Measurements from ENCODE around the gene KLF5. TPM values are rescaled to one million over a fixed set of nuclear protein-coding genes. Genes with fewer than 3 reads are reported as not detected.

KLF5 gene
- total RNA-seq, 1 donor from 2014 or later: 0.84 TPM

DNA sequence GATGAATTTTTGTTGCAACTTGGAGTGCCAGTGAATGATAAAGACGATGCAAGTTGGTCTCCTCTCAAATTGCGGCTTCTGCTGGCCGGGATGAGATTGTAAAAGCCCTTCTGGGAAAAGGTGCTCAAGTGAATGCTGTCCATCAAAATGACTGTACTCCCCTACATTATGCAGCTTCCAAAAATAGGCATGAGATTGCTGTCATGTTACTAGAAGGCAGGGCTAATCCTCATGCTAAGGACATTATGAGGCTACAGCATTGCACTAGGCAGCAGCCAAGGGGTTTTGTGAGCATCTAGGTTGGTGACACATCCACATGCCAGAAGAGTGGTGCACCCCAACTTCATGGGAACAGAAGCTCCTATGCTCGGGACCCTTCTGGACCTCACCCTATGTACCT, 22.2 kb upstream of the KLF5 start:
- H3K4me2 ChIP-seq: no peak overlapping the region
- H3K4me3 ChIP-seq: no peak overlapping the region
- no peaks in the 10 kb centered on the region for H3K9me3 Mint-ChIP-seq
- no peak overlapping the region for H3K4me3 Mint-ChIP-seq
- H3K79me2 ChIP-seq (ENCODE audit: low read depth): no peaks in the 10 kb centered on the region
- no peaks in the 10 kb centered on the region for H3K4me1 Mint-ChIP-seq
- no peaks in the 10 kb centered on the region for H3K9me3 ChIP-seq (ENCODE audit: low read depth)
- no peak overlapping the region for H2AFZ ChIP-seq (replicated peaks)
- H3K27ac ChIP-seq: no peak overlapping the region
- H3K27me3 Mint-ChIP-seq (ENCODE audit: insufficient read depth, low read depth): peaks cover 2% of the 10 kb centered on the region
- H3K36me3 ChIP-seq: no peaks in the 10 kb centered on the region
- H3F3A ChIP-seq (ENCODE audit: low read depth): no peaks in the 10 kb centered on the region
- H3K27ac Mint-ChIP-seq: no peak overlapping the region
- no peak overlapping the region for H3K9ac ChIP-seq
- H4K20me1 ChIP-seq (ENCODE audit: low read depth): no peaks in the 10 kb centered on the region
- no peaks in the 10 kb centered on the region for H3K27me3 ChIP-seq
- no peaks in the 10 kb centered on the region for H3K36me3 Mint-ChIP-seq
- no peak for DNase-seq (ENCODE audit: low spot score)
- peaks cover 6% of the 10 kb centered on the region for H3K4me1 ChIP-seq
- no peak for TF ChIP-seq EZH2 (IDR thresholded peaks at IDR 0.05)

DNA sequence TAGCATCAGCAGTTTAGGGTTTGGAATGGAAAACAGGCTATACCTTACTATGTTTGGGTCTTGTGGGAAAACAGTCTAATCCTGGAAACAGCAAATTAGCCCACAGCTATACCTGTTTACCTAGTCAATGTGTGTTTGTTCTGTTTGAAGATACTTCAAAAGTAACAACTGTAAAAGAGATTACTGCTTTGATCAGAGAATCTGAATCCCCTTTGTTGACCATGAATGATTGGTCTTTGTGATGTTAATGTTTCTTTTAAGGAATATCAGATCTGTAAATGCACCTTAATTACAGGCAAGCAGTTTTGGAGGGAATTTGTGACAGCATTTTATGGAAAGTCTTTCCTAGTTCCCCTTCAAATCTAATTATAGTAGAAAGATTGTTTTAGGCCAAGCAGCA, 20.7 kb upstream of the KLF5 start:
- Histone ChIP-seq H3K4me1 (peaks cover 6% of the 10 kb centered on the region), H3K9ac (no peak overlapping the region), H3K9me3 (ENCODE audit: low read depth) (no peaks in the 10 kb centered on the region), H3K27me3 (no peaks in the 10 kb centered on the region), H3K36me3 (no peaks in the 10 kb centered on the region), H2AFZ (replicated peaks) (no peak overlapping the region), H3K27ac (no peak overlapping the region), H3K79me2 (ENCODE audit: low read depth) (no peaks in the 10 kb centered on the region), H4K20me1 (ENCODE audit: low read depth) (no peaks in the 10 kb centered on the region), H3K4me3 (no peak overlapping the region), H3F3A (ENCODE audit: low read depth) (no peaks in the 10 kb centered on the region), H3K4me2 (no peak overlapping the region)
- no peak overlapping the region for H3K27ac Mint-ChIP-seq
- DNase-seq (ENCODE audit: low spot score): no peak
- no peak overlapping the region for H3K4me3 Mint-ChIP-seq
- no peaks in the 10 kb centered on the region for H3K9me3 Mint-ChIP-seq
- TF ChIP-seq EZH2 (IDR thresholded peaks at IDR 0.05) (no peak), EZH2phosphoT487 (IDR thresholded peaks at IDR 0.05) (no peak)
- TF ChIP-seq, protein P1, sequence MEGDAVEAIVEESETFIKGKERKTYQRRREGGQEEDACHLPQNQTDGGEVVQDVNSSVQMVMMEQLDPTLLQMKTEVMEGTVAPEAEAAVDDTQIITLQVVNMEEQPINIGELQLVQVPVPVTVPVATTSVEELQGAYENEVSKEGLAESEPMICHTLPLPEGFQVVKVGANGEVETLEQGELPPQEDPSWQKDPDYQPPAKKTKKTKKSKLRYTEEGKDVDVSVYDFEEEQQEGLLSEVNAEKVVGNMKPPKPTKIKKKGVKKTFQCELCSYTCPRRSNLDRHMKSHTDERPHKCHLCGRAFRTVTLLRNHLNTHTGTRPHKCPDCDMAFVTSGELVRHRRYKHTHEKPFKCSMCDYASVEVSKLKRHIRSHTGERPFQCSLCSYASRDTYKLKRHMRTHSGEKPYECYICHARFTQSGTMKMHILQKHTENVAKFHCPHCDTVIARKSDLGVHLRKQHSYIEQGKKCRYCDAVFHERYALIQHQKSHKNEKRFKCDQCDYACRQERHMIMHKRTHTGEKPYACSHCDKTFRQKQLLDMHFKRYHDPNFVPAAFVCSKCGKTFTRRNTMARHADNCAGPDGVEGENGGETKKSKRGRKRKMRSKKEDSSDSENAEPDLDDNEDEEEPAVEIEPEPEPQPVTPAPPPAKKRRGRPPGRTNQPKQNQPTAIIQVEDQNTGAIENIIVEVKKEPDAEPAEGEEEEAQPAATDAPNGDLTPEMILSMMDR (IDR thresholded peaks at IDR 0.05): no peak
- H3K27me3 Mint-ChIP-seq (ENCODE audit: insufficient read depth, low read depth): peaks cover 2% of the 10 kb centered on the region
- H3K4me1 Mint-ChIP-seq: no peaks in the 10 kb centered on the region
- H3K36me3 Mint-ChIP-seq: no peaks in the 10 kb centered on the region

DNA sequence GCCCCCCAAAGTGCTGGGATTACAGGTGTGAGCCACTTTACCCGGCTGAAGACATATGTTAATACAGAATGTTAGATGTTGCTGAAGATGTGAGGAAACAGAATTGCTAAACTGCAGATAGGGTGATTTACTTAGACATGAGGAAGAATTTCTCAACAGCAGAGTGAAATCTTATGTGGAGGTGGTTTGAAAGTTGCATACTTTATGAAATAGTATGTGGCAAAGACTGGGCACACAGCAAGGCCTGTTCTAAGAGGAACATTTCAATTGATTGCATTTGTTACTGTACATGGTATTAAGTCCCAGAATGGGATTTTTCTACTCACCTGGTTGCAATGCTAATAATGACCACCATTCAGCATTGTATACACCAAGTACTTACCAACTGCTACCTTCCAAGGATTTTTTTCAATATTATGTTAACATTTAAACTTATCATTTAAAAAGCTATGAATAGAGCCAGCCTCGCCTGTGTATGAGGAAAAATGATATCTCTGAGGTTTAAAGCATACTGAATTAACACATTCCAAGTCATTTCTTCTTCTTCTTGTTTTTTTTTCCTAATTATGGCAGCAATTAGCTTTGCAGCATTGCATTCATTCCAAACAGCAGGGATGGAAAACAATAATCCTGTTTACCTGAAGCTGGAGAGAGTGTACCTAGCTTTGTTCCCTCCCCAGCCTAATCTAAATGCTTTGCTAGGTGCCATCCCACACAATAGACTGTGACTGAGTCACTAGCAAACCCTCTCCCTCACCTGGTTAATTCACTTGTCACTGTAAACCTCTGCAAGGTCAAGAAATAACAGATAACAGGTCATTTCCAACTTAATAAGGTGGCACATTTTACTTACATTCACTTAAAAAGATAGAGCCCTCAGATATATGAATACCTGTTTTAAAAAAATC, 19.4 kb upstream of the KLF5 start:
- H3F3A ChIP-seq (ENCODE audit: low read depth): no peaks in the 10 kb centered on the region
- Mint-ChIP-seq H3K4me1 (no peaks in the 10 kb centered on the region), H3K36me3 (no peaks in the 10 kb centered on the region), H3K9me3 (no peaks in the 10 kb centered on the region), H3K4me3 (no peak overlapping the region), H3K27me3 (ENCODE audit: insufficient read depth, low read depth) (peaks cover 2% of the 10 kb centered on the region), H3K27ac (no peak overlapping the region)
- H3K4me3 ChIP-seq: no peak overlapping the region
- no peaks in the 10 kb centered on the region for H3K36me3 ChIP-seq
- no peaks in the 10 kb centered on the region for H3K9me3 ChIP-seq (ENCODE audit: low read depth)
- H3K9ac ChIP-seq: no peak overlapping the region
- no peak for DNase-seq (ENCODE audit: low spot score)
- H3K79me2 ChIP-seq (ENCODE audit: low read depth): no peaks in the 10 kb centered on the region
- H3K27ac ChIP-seq: no peak overlapping the region
- no peaks in the 10 kb centered on the region for H4K20me1 ChIP-seq (ENCODE audit: low read depth)
- peaks cover 6% of the 10 kb centered on the region for H3K4me1 ChIP-seq
- H2AFZ ChIP-seq (replicated peaks): no peak overlapping the region
- H3K27me3 ChIP-seq: no peaks in the 10 kb centered on the region
- TF ChIP-seq EZH2 (IDR thresholded peaks at IDR 0.05) (no peak), EZH2phosphoT487 (IDR thresholded peaks at IDR 0.05) (no peak)
- TF ChIP-seq, protein P1 (IDR thresholded peaks at IDR 0.05): no peak
- no peak overlapping the region for H3K4me2 ChIP-seq

DNA sequence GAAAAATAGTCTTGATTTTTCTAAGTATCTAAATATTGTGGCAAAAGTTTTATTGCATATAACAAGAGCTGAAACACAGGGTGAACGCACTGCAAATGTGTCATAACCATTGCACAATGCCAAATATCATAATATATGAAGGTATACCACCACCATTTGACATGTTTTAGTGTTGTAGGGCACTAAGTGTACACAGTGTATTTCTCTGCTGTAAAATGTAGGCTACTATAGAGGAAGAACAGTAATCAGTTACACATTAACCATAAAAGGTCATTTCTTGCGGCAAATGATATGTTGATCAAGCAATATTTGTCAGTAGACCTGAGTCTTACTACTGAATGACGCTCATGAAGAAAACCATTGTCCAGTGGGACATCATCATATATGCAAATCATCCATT, 18.3 kb upstream of the KLF5 start:
- H3K79me2 ChIP-seq (ENCODE audit: low read depth): no peaks in the 10 kb centered on the region
- no peak overlapping the region for H3K4me3 Mint-ChIP-seq
- H3K4me1 Mint-ChIP-seq: no peaks in the 10 kb centered on the region
- H3F3A ChIP-seq (ENCODE audit: low read depth): no peaks in the 10 kb centered on the region
- no peak overlapping the region for H3K9ac ChIP-seq
- no peaks in the 10 kb centered on the region for H3K9me3 Mint-ChIP-seq
- no peak overlapping the region for H3K4me2 ChIP-seq
- H3K36me3 Mint-ChIP-seq: no peaks in the 10 kb centered on the region
- H3K27me3 Mint-ChIP-seq (ENCODE audit: insufficient read depth, low read depth): peaks cover 2% of the 10 kb centered on the region
- no peaks in the 10 kb centered on the region for H3K27me3 ChIP-seq
- H2AFZ ChIP-seq (replicated peaks): no peak overlapping the region
- H3K9me3 ChIP-seq (ENCODE audit: low read depth): no peaks in the 10 kb centered on the region
- H3K27ac ChIP-seq: no peak overlapping the region
- TF ChIP-seq EZH2 (IDR thresholded peaks at IDR 0.05) (no peak), EZH2phosphoT487 (IDR thresholded peaks at IDR 0.05) (no peak)
- TF ChIP-seq, protein P1 (IDR thresholded peaks at IDR 0.05): no peak
- no peak overlapping the region for H3K4me3 ChIP-seq
- H3K27ac Mint-ChIP-seq: no peak overlapping the region
- H3K36me3 ChIP-seq: no peaks in the 10 kb centered on the region
- no peaks in the 10 kb centered on the region for H4K20me1 ChIP-seq (ENCODE audit: low read depth)
- H3K4me1 ChIP-seq: peaks cover 6% of the 10 kb centered on the region
- DNase-seq (ENCODE audit: low spot score): no peak
